HEK293 (cell line): ENCODE results near the gene PHRF1.

Source experiments
- CTCF ChIP-seq: fragments of 450-650 bp; formaldehyde crosslinking; IDR thresholded peaks from 2 replicates; pipeline ENCODE4 v1.5.1; 2016; ENCODE audit warnings: missing biosample characterization, missing genetic modification characterization
- YY1 ChIP-seq: fragments of 450-650 bp; formaldehyde crosslinking; IDR thresholded peaks from 2 replicates; pipeline ENCODE4 v1.5.1; 2018; ENCODE audit warnings: missing biosample characterization, missing genetic modification characterization
- ZBTB8A ChIP-seq: fragments of 450-650 bp; formaldehyde crosslinking; IDR thresholded peaks from 2 replicates; pipeline ENCODE4 v1.5.1; 2016; ENCODE audit warnings: missing biosample characterization, missing genetic modification characterization
- ZFP3 ChIP-seq: fragments of 450-650 bp; formaldehyde crosslinking; IDR thresholded peaks from 2 replicates; pipeline ENCODE4 v1.5.1; 2016; ENCODE audit warnings: low read depth, missing biosample characterization, missing genetic modification characterization
- ZFP37 ChIP-seq: fragments of 450-650 bp; formaldehyde crosslinking; IDR thresholded peaks from 2 replicates; pipeline ENCODE4 v1.5.1; 2016; ENCODE audit warnings: missing biosample characterization, missing genetic modification characterization
- ZNF169 ChIP-seq: fragments of 450-650 bp; formaldehyde crosslinking; IDR thresholded peaks from 2 replicates; pipeline ENCODE4 v1.5.1; 2016; ENCODE audit warnings: missing biosample characterization, missing genetic modification characterization
- ZNF548 ChIP-seq: fragments of 450-650 bp; formaldehyde crosslinking; IDR thresholded peaks from 2 replicates; pipeline ENCODE4 v1.5.1; 2016; ENCODE audit warnings: missing biosample characterization, missing genetic modification characterization
- ZNF664 ChIP-seq: fragments of 450-650 bp; formaldehyde crosslinking; IDR thresholded peaks from 2 replicates; pipeline ENCODE4 v1.5.1; 2016; ENCODE audit warnings: missing biosample characterization, missing genetic modification characterization
- ZNF791 ChIP-seq: fragments of 450-650 bp; formaldehyde crosslinking; IDR thresholded peaks from 2 replicates; pipeline ENCODE4 v1.5.1; 2016; ENCODE audit warnings: missing biosample characterization, missing genetic modification characterization
- TF ChIP-seq, protein P1 (sequence below): fragments of 450-650 bp; formaldehyde crosslinking; IDR thresholded peaks from 2 replicates; pipeline ENCODE4 v1.5.1; 2016; ENCODE audit warnings: missing biosample characterization, missing genetic modification characterization
- TF ChIP-seq, protein P2 (sequence below): fragments of 450-650 bp; formaldehyde crosslinking; IDR thresholded peaks from 2 replicates; pipeline ENCODE4 v1.5.1; 2016; ENCODE audit warnings: missing biosample characterization, missing genetic modification characterization

DNA sequence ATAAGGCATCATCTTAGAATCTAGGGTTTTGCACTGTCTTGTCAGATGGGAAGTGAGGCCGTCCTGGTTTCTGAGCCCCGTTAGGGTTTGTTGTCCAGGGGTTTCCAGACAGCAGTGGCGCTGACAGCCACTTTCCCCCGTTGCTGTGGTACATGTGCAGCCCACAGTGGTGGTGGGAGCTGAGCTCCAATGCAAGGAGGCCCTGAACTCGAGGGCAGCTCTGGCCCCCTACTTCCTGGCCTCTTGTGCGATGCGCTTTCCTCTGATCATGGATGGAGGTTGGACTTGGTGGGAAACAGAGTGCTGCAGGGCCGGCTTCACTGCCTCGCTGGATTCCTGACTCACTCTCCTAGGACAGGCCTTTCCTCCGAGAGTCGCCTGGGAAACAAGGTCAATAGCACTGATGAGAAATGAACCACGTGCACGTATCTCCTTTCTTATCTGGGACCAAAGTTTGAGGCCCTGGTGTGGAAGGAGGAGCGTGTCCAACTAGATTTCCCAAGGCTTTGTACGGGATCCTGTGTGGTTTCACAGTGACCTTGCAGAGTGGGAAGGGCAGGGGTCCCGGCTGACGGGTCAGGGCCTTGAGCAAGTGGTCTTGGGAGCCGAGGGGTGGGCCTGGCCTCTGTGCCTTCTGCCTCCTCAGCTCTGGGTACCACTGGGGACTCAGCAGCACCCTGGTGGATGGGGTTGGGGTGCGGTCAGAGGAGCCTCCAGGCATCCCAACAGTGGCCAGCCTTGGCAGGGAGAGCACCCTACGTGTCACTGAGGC is 3.7 kb downstream of the PHRF1 start:
- TF ChIP-seq, protein P1, sequence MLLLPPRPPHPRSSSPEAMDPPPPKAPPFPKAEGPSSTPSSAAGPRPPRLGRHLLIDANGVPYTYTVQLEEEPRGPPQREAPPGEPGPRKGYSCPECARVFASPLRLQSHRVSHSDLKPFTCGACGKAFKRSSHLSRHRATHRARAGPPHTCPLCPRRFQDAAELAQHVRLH (tag by site-specific recombination): no peak
- no peak for TF ChIP-seq CTCF
- TF ChIP-seq YY1: no peak
- no peak for TF ChIP-seq ZFP37 (tag by site-specific recombination)
- TF ChIP-seq ZNF791 (tag by site-specific recombination): no peak
- no peak for TF ChIP-seq ZNF548 (tag by site-specific recombination)
- TF ChIP-seq ZFP3 (tag by site-specific recombination): no peak
- TF ChIP-seq, protein P2, sequence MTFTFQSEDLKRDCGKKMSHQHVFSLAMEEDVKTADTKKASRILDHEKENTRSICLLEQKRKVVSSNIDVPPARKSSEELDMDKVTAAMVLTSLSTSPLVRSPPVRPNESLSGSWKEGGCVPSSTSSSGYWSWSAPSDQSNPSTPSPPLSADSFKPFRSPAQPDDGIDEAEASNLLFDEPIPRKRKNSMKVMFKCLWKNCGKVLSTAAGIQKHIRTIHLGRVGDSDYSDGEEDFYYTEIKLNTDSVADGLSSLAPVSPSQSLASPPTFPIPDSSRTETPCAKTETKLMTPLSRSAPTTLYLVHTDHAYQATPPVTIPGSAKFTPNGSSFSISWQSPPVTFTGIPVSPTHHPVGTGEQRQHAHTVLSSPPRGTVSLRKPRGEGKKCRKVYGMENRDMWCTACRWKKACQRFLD (tag by site-specific recombination): no peak
- TF ChIP-seq ZNF664: no peak
- TF ChIP-seq ZBTB8A: no peak
- TF ChIP-seq ZNF169: no peak
